WTC11 (cell line): ENCODE measurements around the gene EEF1AKMT3. TPM values are rescaled to one million over a fixed set of nuclear protein-coding genes. Genes with fewer than 3 reads are reported as not detected.

Experiments
- ATAC-seq: fragments of 200-7000 bp; cut with Tn5 transposase; 2 replicates; pipeline ENCODE4 v1.10.0; 2021; ENCODE audit warnings: mild to moderate bottlenecking, moderate library complexity
- CTCF ChIA-PET: fragments of 300-600 bp; sonication (Branson Sonifier 250); formaldehyde crosslinking; loops from one replicate; lab custom pipeline; 2021; ENCODE audit warnings: antibody characterized with exemption; lab: Charles Lee
- POLR2A ChIA-PET: fragments of 350-600 bp; sonication (Branson Sonifier 250); formaldehyde crosslinking; loops from one replicate; lab custom pipeline; 2021; ENCODE audit warnings: antibody characterized with exemption; lab: Charles Lee
- DNase-seq: peaks from one replicate; pipeline ENCODE4 v3.0.0; 2021; ENCODE audit warnings: low spot score
- H3K27ac Mint-ChIP-seq: 2 replicates; pipeline ENCODE4 v1.8.0; 2021; ENCODE audit warnings: mixed read lengths
- H3K27me3 Mint-ChIP-seq: 2 replicates; pipeline ENCODE4 v1.8.0; 2021; ENCODE audit warnings: low read depth, mild to moderate bottlenecking, moderate library complexity, mixed read lengths
- H3K36me3 Mint-ChIP-seq: 2 replicates; pipeline ENCODE4 v1.8.0; 2021; ENCODE audit warnings: mixed read lengths
- H3K4me1 Mint-ChIP-seq: 2 replicates; pipeline ENCODE4 v1.8.0; 2022; ENCODE audit warnings: mixed read lengths
- H3K4me3 Mint-ChIP-seq: 2 replicates; pipeline ENCODE4 v1.8.0; 2021; ENCODE audit warnings: mild to moderate bottlenecking, moderate library complexity, mixed read lengths
- H3K9me3 Mint-ChIP-seq: 2 replicates; pipeline ENCODE4 v1.8.0; 2021; ENCODE audit warnings: mixed read lengths
- ARID4B ChIP-seq: sonication (generic); formaldehyde crosslinking; IDR thresholded peaks from 2 replicates; pipeline ENCODE4 v1.8.0; 2023; ENCODE audit warnings: missing genetic modification reagents, mild to moderate bottlenecking, borderline replicate concordance
- CREM ChIP-seq: sonication (generic); formaldehyde crosslinking; IDR thresholded peaks from 2 replicates; pipeline ENCODE4 v1.8.1; 2022; ENCODE audit warnings: mild to moderate bottlenecking, missing genetic modification reagents, moderate library complexity
- GRHL2 ChIP-seq: fragments of 250-450 bp; sonication (Bioruptor Pico); IDR thresholded peaks from 2 replicates; pipeline ENCODE4 v1.8.0; 2022; ENCODE audit warnings: mild to moderate bottlenecking, moderate library complexity; ENCODE audit not compliant: insufficient replicate concordance, severe bottlenecking
- IRF1 ChIP-seq: sonication (generic); formaldehyde crosslinking; IDR thresholded peaks from 2 replicates; pipeline ENCODE4 v1.8.0; 2023; ENCODE audit warnings: missing genetic modification reagents
- KAT7 ChIP-seq: sonication (generic); formaldehyde crosslinking; IDR thresholded peaks from 2 replicates; pipeline ENCODE4 v1.8.1; 2023; ENCODE audit warnings: missing genetic modification reagents, mild to moderate bottlenecking, borderline replicate concordance
- MXD4 ChIP-seq: fragments of 250-450 bp; sonication (Bioruptor Pico); IDR thresholded peaks from 2 replicates; pipeline ENCODE4 v1.8.0; 2021; ENCODE audit warnings: mild to moderate bottlenecking, moderate library complexity, borderline replicate concordance
- MYBL2 ChIP-seq: sonication (generic); formaldehyde crosslinking; IDR thresholded peaks from 2 replicates; pipeline ENCODE4 v1.8.1; 2023; ENCODE audit warnings: mild to moderate bottlenecking, moderate library complexity, missing genetic modification reagents
- RELA ChIP-seq: sonication (generic); formaldehyde crosslinking; IDR thresholded peaks from 2 replicates; pipeline ENCODE4 v1.8.1; 2022; ENCODE audit warnings: missing genetic modification reagents, mild to moderate bottlenecking, borderline replicate concordance
- TEAD4 ChIP-seq: sonication (generic); formaldehyde crosslinking; IDR thresholded peaks from 2 replicates; pipeline ENCODE4 v1.8.0; 2022; ENCODE audit warnings: mild to moderate bottlenecking, missing genetic modification reagents
- ZNF121 ChIP-seq: sonication (generic); formaldehyde crosslinking; IDR thresholded peaks from 2 replicates; pipeline ENCODE4 v1.8.0; 2023; ENCODE audit warnings: missing genetic modification reagents
- ZNF219 ChIP-seq: sonication (generic); formaldehyde crosslinking; IDR thresholded peaks from 2 replicates; pipeline ENCODE4 v1.8.0; 2023; ENCODE audit warnings: missing genetic modification reagents, mild to moderate bottlenecking, borderline replicate concordance
- ZNF232 ChIP-seq: sonication (generic); formaldehyde crosslinking; IDR thresholded peaks from 2 replicates; pipeline ENCODE4 v1.8.0; 2022; ENCODE audit warnings: mild to moderate bottlenecking, missing genetic modification reagents
- ZNF416 ChIP-seq: fragments of 250-450 bp; sonication (Bioruptor Pico); IDR thresholded peaks from 2 replicates; pipeline ENCODE4 v1.9.0; 2021; ENCODE audit warnings: mild to moderate bottlenecking, inconsistent platforms
- ZNF425 ChIP-seq: fragments of 250-450 bp; sonication (Bioruptor Pico); conservative IDR thresholded peaks from 2 replicates; pipeline ENCODE4 v1.9.0; 2021; ENCODE audit warnings: mild to moderate bottlenecking
- total RNA-seq: library from RNA; stranded (reverse); gene quantifications from 3 replicates; pipeline ENCODE4 v1.2.3, GENCODE V29; 2021
- TF ChIP-seq, protein P1 (sequence below): fragments of 250-450 bp; sonication (Bioruptor Pico); IDR thresholded peaks from 2 replicates; pipeline ENCODE4 v1.9.0; 2021; ENCODE audit warnings: mild to moderate bottlenecking
- TF ChIP-seq, protein P2 (sequence below): fragments of 250-450 bp; sonication (Bioruptor Pico); IDR thresholded peaks from 2 replicates; pipeline ENCODE4 v2.1.2; 2022; ENCODE audit warnings: mild to moderate bottlenecking, moderate library complexity
- TF ChIP-seq, protein P3 (sequence below): sonication (generic); formaldehyde crosslinking; IDR thresholded peaks from 2 replicates; pipeline ENCODE4 v1.8.0; 2023; ENCODE audit warnings: mild to moderate bottlenecking, missing genetic modification reagents

EEF1AKMT3 gene
- total RNA-seq, 1 experiment from 2014 or later, result 3.2 TPM

DNA sequence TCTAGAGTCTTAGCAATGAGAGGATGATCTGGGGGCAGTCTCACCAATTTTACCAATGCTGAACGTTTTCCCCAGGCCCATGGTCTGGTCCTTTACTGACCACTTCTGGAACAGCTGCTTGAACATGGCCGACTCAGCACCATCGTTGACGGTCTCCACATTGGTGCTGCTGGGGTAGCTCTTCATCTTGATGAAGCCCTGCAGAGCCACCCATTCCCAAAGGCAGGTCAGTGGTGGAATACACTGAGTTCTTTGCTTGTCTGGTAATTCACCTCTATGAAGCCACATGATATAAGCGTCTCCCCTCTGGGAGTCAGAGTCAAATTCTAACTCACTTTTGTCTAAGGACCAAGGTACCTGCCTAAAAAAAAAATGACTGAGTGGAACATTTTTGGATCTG, 35.9 kb downstream of the EEF1AKMT3 start (continued):
- TF ChIP-seq, protein P1, sequence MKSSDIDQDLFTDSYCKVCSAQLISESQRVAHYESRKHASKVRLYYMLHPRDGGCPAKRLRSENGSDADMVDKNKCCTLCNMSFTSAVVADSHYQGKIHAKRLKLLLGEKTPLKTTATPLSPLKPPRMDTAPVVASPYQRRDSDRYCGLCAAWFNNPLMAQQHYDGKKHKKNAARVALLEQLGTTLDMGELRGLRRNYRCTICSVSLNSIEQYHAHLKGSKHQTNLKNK, result no peak
- no peak for TF ChIP-seq MYBL2 (CRISPR knock-in tag)
- no peak for TF ChIP-seq ZNF416 (CRISPR knock-in tag)
- TF ChIP-seq ARID4B, result no peak
- TF ChIP-seq, all 79 proteins: peak for 0

DNA sequence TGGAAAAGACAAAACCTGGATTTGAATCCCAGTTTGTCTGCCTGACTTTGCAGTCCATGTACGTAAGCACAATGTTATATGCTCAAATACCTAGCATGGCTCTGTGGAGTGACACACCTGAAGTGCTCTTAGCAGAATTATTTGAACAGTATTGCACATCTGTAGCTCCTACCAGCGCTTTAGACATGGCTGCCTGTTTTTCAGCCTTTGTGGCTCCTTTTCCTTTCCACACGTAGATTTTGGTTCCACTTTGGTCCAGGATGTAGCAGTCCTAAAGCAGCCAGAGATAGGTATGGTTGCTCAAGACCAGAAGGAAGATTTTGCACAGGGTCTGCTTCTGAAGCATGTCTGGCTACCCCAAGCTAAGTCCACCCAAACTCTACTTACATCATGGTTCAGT, 37.0 kb downstream of the EEF1AKMT3 start:
- DNase-seq (no peak), ATAC-seq (no peak)
- ChIA-PET CTCF (no interaction called here), POLR2A (no interaction called here)
- no peaks in the 10 kb centered on the region for H3K27me3 Mint-ChIP-seq
- H3K27ac Mint-ChIP-seq, result no peak overlapping the region
- H3K4me1 Mint-ChIP-seq, result peaks cover 2% of the 10 kb centered on the region; the same call in 1 of the 2 replicates
- no peaks in the 10 kb centered on the region; the same call in 1 of the 2 replicates for H3K36me3 Mint-ChIP-seq
- H3K4me3 Mint-ChIP-seq, result no peak overlapping the region
- TF ChIP-seq ZNF425 (no peak), CREM (CRISPR knock-in tag) (no peak), TEAD4 (CRISPR knock-in tag) (no peak), ZNF232 (CRISPR knock-in tag) (no peak)
- TF ChIP-seq, protein P2, sequence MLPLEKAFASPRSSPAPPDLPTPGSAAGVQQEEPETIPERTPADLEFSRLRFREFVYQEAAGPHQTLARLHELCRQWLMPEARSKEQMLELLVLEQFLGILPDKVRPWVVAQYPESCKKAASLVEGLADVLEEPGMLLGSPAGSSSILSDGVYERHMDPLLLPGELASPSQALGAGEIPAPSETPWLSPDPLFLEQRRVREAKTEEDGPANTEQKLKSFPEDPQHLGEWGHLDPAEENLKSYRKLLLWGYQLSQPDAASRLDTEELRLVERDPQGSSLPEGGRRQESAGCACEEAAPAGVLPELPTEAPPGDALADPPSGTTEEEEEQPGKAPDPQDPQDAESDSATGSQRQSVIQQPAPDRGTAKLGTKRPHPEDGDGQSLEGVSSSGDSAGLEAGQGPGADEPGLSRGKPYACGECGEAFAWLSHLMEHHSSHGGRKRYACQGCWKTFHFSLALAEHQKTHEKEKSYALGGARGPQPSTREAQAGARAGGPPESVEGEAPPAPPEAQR, result no peak
- no peaks in the 10 kb centered on the region for H3K9me3 Mint-ChIP-seq

DNA sequence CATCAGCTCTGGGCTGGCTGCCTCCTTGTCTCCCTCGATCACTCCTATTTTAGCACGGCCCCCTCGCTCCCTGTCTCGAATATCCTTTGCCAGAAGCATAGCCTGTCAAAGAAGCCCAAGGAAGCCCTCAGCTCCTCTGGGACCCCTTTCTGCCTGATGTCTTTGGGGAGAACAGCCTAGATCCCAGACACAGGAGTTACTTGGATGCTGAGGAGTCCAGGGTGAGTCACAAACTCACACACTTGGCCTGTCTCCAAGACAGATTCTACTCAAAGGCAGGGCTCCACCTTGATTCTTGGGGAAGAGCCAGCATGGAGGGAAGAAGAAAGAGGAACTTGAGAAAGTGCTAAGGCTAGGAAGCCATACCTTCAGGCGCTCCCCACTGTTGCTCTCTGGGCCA, 38.0 kb downstream of the EEF1AKMT3 start:
- CTCF ChIA-PET, result no interaction called here
- ATAC-seq, result no peak
- no peaks in the 10 kb centered on the region; the same call in 1 of the 2 replicates for H3K27me3 Mint-ChIP-seq

More for the DNA sequence above, 38.0 kb downstream of the EEF1AKMT3 start:
- POLR2A ChIA-PET, result no interaction called here
- peaks cover 8% of the 10 kb centered on the region; the same call in 1 of the 2 replicates for H3K4me1 Mint-ChIP-seq
- no peak overlapping the region for H3K27ac Mint-ChIP-seq
- H3K9me3 Mint-ChIP-seq, result no peaks in the 10 kb centered on the region
- H3K36me3 Mint-ChIP-seq, result no peaks in the 10 kb centered on the region; the same call in 1 of the 2 replicates
- DNase-seq, result no peak
- H3K4me3 Mint-ChIP-seq, result no peak overlapping the region
- TF ChIP-seq, protein P1, result no peak
- no peak for TF ChIP-seq GRHL2 (CRISPR knock-in tag)
- TF ChIP-seq ZNF121 (CRISPR knock-in tag), result no peak
- TF ChIP-seq ZNF425, result no peak
- no peak for TF ChIP-seq MXD4 (CRISPR knock-in tag)
- TF ChIP-seq ZNF219 (CRISPR knock-in tag), result no peak
- TF ChIP-seq RELA (CRISPR knock-in tag), result no peak
- TF ChIP-seq, protein P3, sequence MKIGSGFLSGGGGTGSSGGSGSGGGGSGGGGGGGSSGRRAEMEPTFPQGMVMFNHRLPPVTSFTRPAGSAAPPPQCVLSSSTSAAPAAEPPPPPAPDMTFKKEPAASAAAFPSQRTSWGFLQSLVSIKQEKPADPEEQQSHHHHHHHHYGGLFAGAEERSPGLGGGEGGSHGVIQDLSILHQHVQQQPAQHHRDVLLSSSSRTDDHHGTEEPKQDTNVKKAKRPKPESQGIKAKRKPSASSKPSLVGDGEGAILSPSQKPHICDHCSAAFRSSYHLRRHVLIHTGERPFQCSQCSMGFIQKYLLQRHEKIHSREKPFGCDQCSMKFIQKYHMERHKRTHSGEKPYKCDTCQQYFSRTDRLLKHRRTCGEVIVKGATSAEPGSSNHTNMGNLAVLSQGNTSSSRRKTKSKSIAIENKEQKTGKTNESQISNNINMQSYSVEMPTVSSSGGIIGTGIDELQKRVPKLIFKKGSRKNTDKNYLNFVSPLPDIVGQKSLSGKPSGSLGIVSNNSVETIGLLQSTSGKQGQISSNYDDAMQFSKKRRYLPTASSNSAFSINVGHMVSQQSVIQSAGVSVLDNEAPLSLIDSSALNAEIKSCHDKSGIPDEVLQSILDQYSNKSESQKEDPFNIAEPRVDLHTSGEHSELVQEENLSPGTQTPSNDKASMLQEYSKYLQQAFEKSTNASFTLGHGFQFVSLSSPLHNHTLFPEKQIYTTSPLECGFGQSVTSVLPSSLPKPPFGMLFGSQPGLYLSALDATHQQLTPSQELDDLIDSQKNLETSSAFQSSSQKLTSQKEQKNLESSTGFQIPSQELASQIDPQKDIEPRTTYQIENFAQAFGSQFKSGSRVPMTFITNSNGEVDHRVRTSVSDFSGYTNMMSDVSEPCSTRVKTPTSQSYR (CRISPR knock-in tag), result no peak
- no peak for TF ChIP-seq KAT7 (CRISPR knock-in tag)
- no peak for TF ChIP-seq IRF1 (CRISPR knock-in tag)
